Activated naive CD4-positive, alpha-beta T cell treated with anti-CD3 and anti-CD28 coated beads, Interleukin-2, amount 50 U/mL, for 72 hours (primary cell): Measurements from ENCODE around the gene TJAP1. TPM values are rescaled to one million over a fixed set of nuclear protein-coding genes. Genes with fewer than 3 reads are reported as not detected.

Source experiments
- ATAC-seq, 2 donors: fragments of 150-1000 bp; cut with Tn5 transposase; 2 replicates each; pipeline ENCODE4 v1.10.0; 2021; ENCODE audit warnings: mild to moderate bottlenecking in 2 of 2, moderate library complexity in 2 of 2
- DNase-seq, 2 donors: peaks; one replicate each; pipeline ENCODE4 v3.0.0; 2021 to 2022; ENCODE audit warnings: low spot score in 2 of 2
- H3K27ac Mint-ChIP-seq, 2 donors: one replicate each; pipeline ENCODE4 v1.8.0; 2022; ENCODE audit warnings: mild to moderate bottlenecking in 2 of 2, mixed read lengths in 2 of 2
- H3K36me3 Mint-ChIP-seq, 2 donors: one replicate each; pipeline ENCODE4 v1.8.0; 2022; ENCODE audit warnings: mixed read lengths in 2 of 2
- H3K9me3 Mint-ChIP-seq, 2 donors: one replicate each; pipeline ENCODE4 v1.8.0; 2022; ENCODE audit warnings: mixed read lengths in 2 of 2
- total RNA-seq, 2 donors: library from RNA; stranded (reverse); gene quantifications; one replicate each; pipeline ENCODE4 v1.2.3, GENCODE V29; 2022

The TJAP1 gene
- total RNA-seq, 2 donors from 2014 or later = 23.0 to 35.0 TPM

GRCh38 chr6:43506667-43507471, 29.5 kb downstream of the TJAP1 start:
- peak; percentile 77 to 86 for DNase-seq
- peaks cover 5 to 8% of the 10 kb centered on the region in 2 donors for H3K36me3 Mint-ChIP-seq
- no peaks in the 10 kb centered on the region for H3K9me3 Mint-ChIP-seq

GRCh38 chr6:43508481-43509141, 31.2 kb downstream of the TJAP1 start:
- no peaks in the 10 kb centered on the region for H3K9me3 Mint-ChIP-seq
- H3K27ac Mint-ChIP-seq = peak overlapping the region; percentile 77 to 90
- peaks cover 5 to 8% of the 10 kb centered on the region in 2 donors for H3K36me3 Mint-ChIP-seq
- no peak for DNase-seq
- no peak for ATAC-seq

More at GRCh38 chr6:43506667-43507471, 29.5 kb downstream of the TJAP1 start:
- no peak overlapping the region for H3K27ac Mint-ChIP-seq
- ATAC-seq = peak; percentile 73 to 77

- peak overlapping the region; percentile 77 to 90 for H3K27ac Mint-ChIP-seq
- ATAC-seq = no peak
- H3K9me3 Mint-ChIP-seq = no peaks in the 10 kb centered on the region
- peaks cover 5 to 10% of the 10 kb centered on the region in 2 donors for H3K36me3 Mint-ChIP-seq
- no peak for DNase-seq
These were observed 32.0 kb downstream of the TJAP1 start for GRCh38 chr6:43509142-43509983.

- Mint-ChIP-seq H3K36me3 (peaks cover 5 to 17% of the 10 kb centered on the region in 2 donors), H3K27ac (peak within 1 kb of the TSS; percentile 77 to 90), H3K9me3 (no peaks in the 10 kb centered on the region)
- DNase-seq = peak; percentile 74 to 82
- peak; percentile 79 to 82 for ATAC-seq
These were observed 32.8 kb downstream of the TJAP1 start, which contains the start of gene LRRC73 for GRCh38 chr6:43509984-43510826. LRRC73 (minus strand) TSS chr6:43510346; CDS start chr6:43509785, 561 bp downstream.

- H3K9me3 Mint-ChIP-seq = no peaks in the 10 kb centered on the region
- H3K36me3 Mint-ChIP-seq = peaks cover 5 to 19% of the 10 kb centered on the region in 2 donors
- no peak for ATAC-seq
- DNase-seq = no peak
- peak overlapping the region in 1 of 2 donors; percentile 23 for H3K27ac Mint-ChIP-seq
These were observed 33.4 kb downstream of the TJAP1 start for GRCh38 chr6:43510827-43511163.

DNA sequence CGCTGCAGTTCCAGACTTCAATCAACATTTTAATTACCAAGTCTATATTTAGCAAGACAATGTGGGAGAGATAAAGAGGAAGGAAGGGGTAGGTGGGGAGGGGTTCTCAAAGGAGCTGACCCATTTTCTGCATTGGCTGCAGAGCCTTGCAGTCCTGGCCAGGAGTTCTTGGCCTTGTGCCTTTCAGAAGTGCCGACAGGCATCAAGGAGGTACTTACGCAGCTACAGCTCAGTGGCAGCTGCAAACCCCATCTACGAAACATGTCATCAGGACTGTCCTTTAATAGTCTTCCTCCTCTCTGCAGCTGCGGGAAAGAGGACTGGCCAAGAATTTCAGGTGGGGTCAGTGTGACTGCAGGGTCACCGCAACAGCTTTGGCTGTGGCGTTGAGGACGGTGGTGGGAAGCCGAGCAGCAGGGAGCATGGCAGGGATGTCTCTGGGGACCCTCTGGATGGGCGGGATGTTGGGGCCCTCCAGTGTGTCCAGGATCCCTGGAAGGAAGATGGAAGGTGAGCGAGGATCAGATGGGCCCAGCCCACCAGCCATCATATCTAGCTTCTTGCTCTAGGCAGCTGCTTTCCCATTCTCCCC, 34.5 kb downstream of the TJAP1 start:
- H3K36me3 Mint-ChIP-seq = peaks cover 5 to 19% of the 10 kb centered on the region in 2 donors
- no peaks in the 10 kb centered on the region for H3K9me3 Mint-ChIP-seq
- ATAC-seq = no peak

DNA sequence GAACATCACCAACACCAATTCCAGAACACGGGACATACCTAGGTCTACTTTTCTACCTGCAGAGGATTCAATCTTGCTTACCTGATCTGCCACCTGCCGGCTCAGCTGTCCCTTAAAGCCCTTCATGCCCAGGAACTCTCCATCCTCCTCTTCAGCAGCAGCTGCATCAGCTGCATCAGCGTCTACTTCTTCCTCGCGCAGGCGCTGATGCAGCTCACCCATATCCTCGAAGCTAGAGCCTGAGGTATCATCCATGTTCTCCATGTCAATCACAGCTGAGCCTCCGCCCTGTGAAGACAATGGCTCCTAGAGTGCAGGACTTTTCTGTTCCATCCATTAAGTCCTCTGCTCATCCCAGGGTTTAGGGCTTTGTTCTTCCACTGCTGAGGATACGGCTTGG, 38.4 kb downstream of the TJAP1 start:
- DNase-seq = no peak
- ATAC-seq = no peak
- Mint-ChIP-seq H3K36me3 (peaks cover 5 to 10% of the 10 kb centered on the region in 2 donors), H3K9me3 (no peaks in the 10 kb centered on the region), H3K27ac (no peak overlapping the region)

More for the DNA sequence above, 34.5 kb downstream of the TJAP1 start:
- DNase-seq = no peak
- no peak overlapping the region for H3K27ac Mint-ChIP-seq

DNA sequence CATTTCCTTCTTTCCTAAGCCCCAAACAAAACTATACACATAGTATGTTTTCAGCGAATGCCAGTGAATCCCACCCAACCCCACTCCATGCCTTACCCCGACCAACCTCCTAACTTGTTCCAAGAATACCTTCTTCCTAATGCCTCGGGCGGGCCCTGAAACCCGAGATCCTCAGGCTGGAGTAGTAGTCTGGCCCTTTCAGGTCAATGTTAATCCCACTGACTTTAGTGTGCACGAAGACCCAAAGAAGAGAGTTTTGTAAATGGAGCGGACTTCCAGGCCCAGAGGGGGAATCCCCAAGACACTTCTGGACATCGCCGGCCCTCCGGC, 39.0 kb downstream of the TJAP1 start:
- DNase-seq (no peak), ATAC-seq (no peak)
- Mint-ChIP-seq H3K36me3 (peaks cover 5 to 10% of the 10 kb centered on the region in 2 donors), H3K9me3 (no peaks in the 10 kb centered on the region), H3K27ac (no peak overlapping the region)

DNA sequence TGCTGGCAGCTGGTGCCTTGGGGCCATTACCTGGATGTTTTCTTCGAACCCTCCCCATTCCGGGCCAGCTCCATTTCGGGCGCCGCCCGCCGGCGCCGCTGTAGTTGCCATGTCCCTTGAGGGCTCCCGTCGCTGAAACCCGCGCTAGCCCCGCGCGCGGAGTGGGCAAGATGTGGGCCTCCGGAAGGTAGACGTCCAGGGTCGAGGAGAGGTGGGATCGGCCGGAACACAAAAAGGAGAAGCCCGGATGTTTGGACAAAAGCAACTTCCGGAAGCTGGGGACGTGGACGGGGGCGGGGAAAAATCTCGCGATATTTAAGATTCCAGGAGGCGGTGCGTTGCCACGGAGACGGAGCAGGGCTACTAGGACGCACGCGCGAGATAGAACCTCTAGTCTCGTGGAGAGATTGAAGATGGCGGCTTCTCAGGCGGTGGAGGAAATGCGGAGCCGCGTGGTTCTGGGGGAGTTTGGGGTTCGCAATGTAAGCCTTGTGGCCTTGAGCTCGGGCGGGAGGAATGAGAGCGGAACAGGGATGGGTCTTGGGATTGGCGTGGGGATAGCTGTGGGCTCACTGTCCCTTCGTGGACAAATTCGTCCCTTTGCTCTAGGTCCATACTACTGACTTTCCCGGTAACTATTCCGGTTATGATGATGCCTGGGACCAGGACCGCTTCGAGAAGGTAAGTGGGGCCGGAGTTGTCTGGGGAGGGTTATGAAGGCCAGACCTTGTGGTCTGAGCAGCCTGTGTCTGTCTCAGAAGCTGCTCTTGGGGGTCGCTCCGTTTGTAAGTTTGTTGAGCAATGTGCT, 39.5 kb downstream of the TJAP1 start, which contains the start of the genes POLR1C and YIPF3:
Gene POLR1C, plus strand, starts transcription at position 393 of the 808 bp plus-strand sequence. Its CDS starts 21 bp downstream, at position 414.
Gene YIPF3, minus strand, starts transcription at position 230 of the 808 bp plus-strand sequence. Its CDS starts 119 bp downstream, at position 111.
- ATAC-seq (peak; percentile 95 to 97), DNase-seq (peak; percentile 93 to 96)
- Mint-ChIP-seq H3K27ac (no peak within 1 kb of the TSS), H3K9me3 (no peaks in the 10 kb centered on the region), H3K36me3 (peaks cover 0 to 10% of the 10 kb centered on the region in 2 donors)

DNA sequence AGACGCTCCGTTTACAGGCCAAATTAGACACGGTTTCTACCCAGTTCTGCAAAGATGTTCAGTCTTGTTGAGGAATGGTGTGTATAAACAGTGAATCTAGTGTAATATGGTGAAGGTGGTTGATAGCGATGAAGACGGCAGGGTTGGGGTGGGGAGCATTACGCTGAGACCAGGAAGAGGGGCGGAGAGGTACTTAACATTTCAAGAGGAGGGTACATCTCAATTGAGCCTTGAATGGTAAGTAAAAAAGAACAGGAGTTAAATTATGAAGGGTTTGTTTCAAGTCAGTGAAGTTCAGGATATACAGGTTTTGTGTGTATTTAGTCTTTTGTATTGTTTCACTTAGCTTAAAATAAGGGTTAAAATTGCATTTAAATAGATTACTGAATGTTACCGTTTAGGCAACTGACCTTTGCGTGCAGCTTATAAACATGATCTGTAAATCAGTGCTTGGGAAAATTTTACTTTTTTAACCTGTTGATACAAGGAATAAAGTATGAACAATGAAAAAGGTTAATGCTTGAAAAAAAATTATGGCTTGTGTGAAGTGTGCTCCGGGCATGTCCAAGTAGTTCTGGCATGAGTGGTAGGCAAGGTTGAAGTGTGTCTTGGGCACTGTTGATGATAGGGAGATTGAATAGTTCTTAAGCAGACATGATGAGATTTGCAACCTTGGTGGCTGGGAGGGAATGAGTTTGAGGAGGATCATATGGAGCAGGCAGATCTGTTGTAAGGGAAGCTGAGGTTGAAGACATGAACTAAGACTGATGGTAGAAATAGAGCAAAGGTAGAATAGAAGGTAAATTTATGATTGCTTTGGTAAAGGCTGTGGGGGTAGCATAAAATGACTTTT, 40.4 kb downstream of the TJAP1 start:
- Mint-ChIP-seq H3K27ac (no peak overlapping the region), H3K36me3 (peaks cover 0 to 10% of the 10 kb centered on the region in 2 donors), H3K9me3 (no peaks in the 10 kb centered on the region)
- no peak for DNase-seq
- no peak for ATAC-seq

- no peaks in the 10 kb centered on the region for H3K9me3 Mint-ChIP-seq
- H3K27ac Mint-ChIP-seq = no peak overlapping the region
- peaks cover 3 to 13% of the 10 kb centered on the region in 2 donors for H3K36me3 Mint-ChIP-seq
- DNase-seq (no peak), ATAC-seq (no peak)
These were observed 42.7 kb downstream of the TJAP1 start for GRCh38 chr6:43520097-43520496.

DNA sequence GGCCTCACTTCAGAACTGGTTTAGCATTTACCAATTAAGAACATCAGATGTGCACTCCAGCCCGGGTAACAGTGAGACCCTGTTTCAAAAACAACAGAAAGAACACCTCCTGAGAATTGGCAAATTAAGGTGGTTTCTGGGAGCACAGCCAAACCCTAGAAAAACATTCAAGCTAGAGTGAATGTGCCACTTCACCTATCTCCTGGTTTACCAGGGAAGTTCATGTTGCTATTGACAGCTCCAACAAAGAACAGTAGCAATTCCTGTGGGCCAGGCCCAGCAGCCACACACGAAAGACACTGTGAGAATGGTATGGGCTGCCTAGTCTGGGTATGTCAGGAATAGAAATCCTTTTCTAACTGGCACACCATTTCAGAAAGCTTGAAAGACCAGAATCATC, 44.5 kb downstream of the TJAP1 start:
- H3K36me3 Mint-ChIP-seq = peaks cover 0 to 13% of the 10 kb centered on the region in 2 donors
- no peak for DNase-seq
- no peak overlapping the region for H3K27ac Mint-ChIP-seq
- H3K9me3 Mint-ChIP-seq = no peaks in the 10 kb centered on the region
- ATAC-seq = no peak

DNA sequence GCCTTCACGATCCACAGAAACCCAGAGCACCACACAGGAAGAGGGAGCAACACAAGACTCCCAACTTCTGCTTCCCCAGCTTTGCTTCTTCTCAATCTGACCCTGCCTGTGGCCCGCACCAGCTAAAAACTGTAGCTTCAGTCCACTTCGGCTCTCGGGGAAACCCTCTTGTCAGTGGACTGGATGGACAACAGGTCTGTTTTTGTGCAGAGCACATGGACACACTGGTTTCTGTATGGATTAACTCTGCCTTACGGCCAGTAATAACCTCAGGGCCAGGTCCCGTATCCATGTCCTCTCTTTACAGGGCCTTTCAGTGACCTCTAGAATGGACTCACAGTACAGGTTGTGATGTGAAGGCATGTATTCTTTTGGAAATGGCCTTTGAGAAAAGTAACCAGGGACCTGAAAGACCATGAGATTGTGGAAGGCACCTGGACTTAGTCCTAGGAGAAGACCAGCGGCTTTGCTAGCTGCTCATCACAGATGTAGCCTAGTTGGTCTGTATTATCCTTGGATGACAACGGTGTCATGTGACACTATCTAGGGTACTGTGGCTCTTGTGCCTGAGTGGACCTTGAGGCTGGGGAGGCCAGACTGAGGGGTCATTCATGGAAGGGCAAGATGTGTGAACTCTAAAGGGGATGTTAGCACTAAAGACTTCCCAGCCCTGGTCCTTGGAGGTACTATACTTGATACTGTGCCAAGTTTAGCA, 45.3 kb downstream of the TJAP1 start:
- Mint-ChIP-seq H3K36me3 (peaks cover 3 to 20% of the 10 kb centered on the region in 2 donors), H3K9me3 (no peaks in the 10 kb centered on the region), H3K27ac (peak overlapping the region in 1 of 2 donors; percentile 70)
- ATAC-seq = peak; percentile 3 to 18
- DNase-seq = no peak
